ENCODE results near the gene GPR155.

DNA sequence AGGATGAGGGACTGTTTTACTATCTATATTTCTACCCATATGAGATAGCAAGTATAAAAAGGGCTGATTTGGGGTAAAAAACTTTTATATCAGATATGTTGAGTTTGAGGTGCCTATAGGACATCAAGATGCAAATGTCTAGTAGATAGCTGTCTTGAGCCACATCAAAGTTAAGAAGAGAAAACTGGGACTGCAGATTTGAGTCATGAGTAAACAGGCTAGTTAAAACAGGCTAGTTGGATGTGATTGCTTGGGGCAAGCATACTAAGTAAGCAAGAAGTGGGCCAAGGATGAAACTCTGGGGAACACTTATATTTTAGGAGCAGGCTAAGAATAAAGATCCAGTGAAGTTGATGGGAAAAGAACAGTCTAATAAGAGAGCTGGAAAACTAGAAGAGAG is 94.1 kb downstream of the GPR155 start:
- TF ChIP-seq, protein P1, sequence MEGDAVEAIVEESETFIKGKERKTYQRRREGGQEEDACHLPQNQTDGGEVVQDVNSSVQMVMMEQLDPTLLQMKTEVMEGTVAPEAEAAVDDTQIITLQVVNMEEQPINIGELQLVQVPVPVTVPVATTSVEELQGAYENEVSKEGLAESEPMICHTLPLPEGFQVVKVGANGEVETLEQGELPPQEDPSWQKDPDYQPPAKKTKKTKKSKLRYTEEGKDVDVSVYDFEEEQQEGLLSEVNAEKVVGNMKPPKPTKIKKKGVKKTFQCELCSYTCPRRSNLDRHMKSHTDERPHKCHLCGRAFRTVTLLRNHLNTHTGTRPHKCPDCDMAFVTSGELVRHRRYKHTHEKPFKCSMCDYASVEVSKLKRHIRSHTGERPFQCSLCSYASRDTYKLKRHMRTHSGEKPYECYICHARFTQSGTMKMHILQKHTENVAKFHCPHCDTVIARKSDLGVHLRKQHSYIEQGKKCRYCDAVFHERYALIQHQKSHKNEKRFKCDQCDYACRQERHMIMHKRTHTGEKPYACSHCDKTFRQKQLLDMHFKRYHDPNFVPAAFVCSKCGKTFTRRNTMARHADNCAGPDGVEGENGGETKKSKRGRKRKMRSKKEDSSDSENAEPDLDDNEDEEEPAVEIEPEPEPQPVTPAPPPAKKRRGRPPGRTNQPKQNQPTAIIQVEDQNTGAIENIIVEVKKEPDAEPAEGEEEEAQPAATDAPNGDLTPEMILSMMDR (IDR thresholded peaks at IDR 0.05): no peak
- TF ChIP-seq POLR2A (IDR thresholded peaks at IDR 0.05): no peak
